ENCODE data around the gene SNX10.

GRCh38 chr7:26397796-26398426 lies 106.2 kb downstream of the SNX10 start:
- peak in 2 of 4 donors; percentile 8 to 25 for TF ChIP-seq POLR2AphosphoS5 (IDR thresholded peaks at IDR 0.05)
- TF ChIP-seq POLR2A (IDR thresholded peaks at IDR 0.05) = no peak
